ENCODE data around the gene KCNQ1. TPM values are rescaled to one million over a fixed set of nuclear protein-coding genes. Genes with fewer than 3 reads are reported as not detected.

The KCNQ1 gene
- total RNA-seq, 5 donors from 2014 or later (not counting 1 experiment from before 2014, with no cell fraction given): 20.9 to 32.9 (median 24.0) TPM

DNA sequence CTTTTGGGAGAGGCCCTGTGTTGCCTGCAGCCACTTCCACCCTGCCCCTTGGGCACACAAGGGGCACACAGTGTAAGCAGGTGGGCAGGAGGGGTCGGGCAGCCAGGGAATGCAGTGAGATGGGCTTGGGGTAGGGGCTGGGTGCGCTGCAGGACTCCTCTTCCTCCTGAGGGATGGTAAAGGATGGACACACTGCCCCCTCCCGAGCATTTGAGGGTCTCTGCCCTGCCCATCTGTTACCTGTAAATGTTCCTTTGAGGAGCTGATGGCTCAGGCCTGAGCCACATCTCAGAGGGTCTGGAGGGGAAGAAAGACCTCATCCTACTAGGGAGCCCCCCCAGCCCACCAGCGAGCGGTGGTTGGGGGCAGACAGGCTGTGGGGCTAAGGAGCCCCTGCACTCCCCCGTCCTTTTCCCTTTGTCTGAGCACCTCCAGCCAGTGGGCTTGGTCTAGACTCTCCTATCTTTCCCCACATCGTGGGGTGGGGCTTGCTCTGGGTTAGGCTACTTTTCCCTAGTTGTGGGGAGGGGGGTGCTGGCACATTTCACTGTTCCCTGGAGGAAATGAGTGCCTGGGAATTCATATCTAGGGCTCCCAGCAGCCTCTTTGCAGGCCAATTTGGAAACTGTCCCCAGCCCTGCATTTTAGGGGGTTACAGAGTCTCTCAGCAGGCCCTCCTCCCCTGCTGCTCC is 46.0 kb upstream of the KCNQ1 start:
- Mint-ChIP-seq H3K27ac (peak overlapping the region; percentile 85 to 92), H3K4me3 (peak overlapping the region; percentile 89 to 95 (median 90)), H3K4me1 (peaks cover 15 to 21% (median 18%) of the 10 kb centered on the region in 3 donors), H3K9me3 (no peaks in the 10 kb centered on the region), H3K27me3 (no peaks in the 10 kb centered on the region), H3K36me3 (peaks cover 11% of the 10 kb centered on the region)
- Histone ChIP-seq H3K27me3 (replicated peaks in 1 of 2; ENCODE audit: control insufficient read depth in 2 of 2, extremely low read depth in 1 of 2, insufficient read depth in 2 of 2, low read length in 1 of 2) (no peaks in the 10 kb centered on the region), H3K36me3 (ENCODE audit: control insufficient read depth in 2 of 2, extremely low read depth in 1 of 2, insufficient read depth in 1 of 2, low read length in 1 of 2) (peaks cover 18 to 52% of the 10 kb centered on the region in 2 donors), H3K4me1 (ENCODE audit: control insufficient read depth in 1 of 2, extremely low read depth in 1 of 2, insufficient read depth in 2 of 2, low read length in 2 of 2) (peaks cover 5 to 46% of the 10 kb centered on the region in 2 experiments), H3K4me3 (ENCODE audit: control insufficient read depth in 1 of 2, extremely low read depth in 1 of 2, low read length in 1 of 2) (no peak overlapping the region), H3K9me3 (no peaks in the 10 kb centered on the region), H3K27ac (ENCODE audit: low read length) (peak overlapping the region; percentile 96)
- ATAC-seq (replicated peaks in 1 of 4) (no peak), DNase-seq (no peak)
- WGBS (ENCODE audit: insufficient coverage): 96% methylated on average over 2 of the region's 7 CpGs
- POLR2A ChIA-PET: no interaction called here
- CTCF ChIA-PET: interaction anchor here (0.6 to 0.7 kb wide), 2 partner anchors 19 to 90 kb away, joined by 3 read pairs; no protein-coding TSS in a partner anchor

DNA sequence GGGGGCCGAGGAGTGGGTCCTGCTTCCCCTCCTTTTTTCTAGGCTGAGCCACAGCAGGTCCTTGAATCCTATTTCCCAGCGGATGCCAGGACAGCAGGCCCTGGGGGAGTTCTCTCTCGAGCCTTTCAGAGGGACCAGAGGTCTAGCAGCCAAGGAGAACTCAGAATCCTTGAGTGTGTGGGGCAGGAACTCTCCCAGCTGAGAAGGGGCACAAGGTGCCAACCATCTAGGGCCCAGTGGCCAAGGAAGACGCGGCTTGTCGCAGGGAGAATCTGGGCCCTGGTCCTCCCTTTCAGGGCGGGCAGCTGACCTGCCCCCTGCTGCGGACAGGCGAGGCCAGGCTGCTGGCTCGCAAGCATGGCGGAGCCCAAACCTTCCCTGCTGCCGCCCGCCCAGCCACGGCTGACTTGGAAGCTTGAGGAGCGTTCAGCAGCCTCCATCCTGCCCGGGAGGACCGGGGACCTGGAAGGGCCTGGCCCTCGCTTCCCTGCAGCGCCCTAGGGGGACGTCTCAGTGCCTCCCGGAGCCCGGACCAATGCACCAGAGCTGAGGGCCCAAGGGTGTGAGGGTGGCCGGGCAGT is 45.2 kb upstream of the KCNQ1 start:
- Histone ChIP-seq H3K4me3 (ENCODE audit: control insufficient read depth in 1 of 2, extremely low read depth in 1 of 2, low read length in 1 of 2) (peak overlapping the region; percentile 69 to 81), H3K27me3 (replicated peaks in 1 of 2; ENCODE audit: control insufficient read depth in 2 of 2, extremely low read depth in 1 of 2, insufficient read depth in 2 of 2, low read length in 1 of 2) (no peaks in the 10 kb centered on the region), H3K27ac (ENCODE audit: low read length) (peak overlapping the region; percentile 96), H3K4me1 (ENCODE audit: control insufficient read depth in 1 of 2, extremely low read depth in 1 of 2, insufficient read depth in 2 of 2, low read length in 2 of 2) (peaks cover 5 to 39% of the 10 kb centered on the region in 2 experiments), H3K9me3 (no peaks in the 10 kb centered on the region), H3K36me3 (ENCODE audit: control insufficient read depth in 2 of 2, extremely low read depth in 1 of 2, insufficient read depth in 1 of 2, low read length in 1 of 2) (peaks cover 19 to 49% of the 10 kb centered on the region in 2 donors)
- Mint-ChIP-seq H3K27me3 (no peaks in the 10 kb centered on the region), H3K4me3 (peak overlapping the region; percentile 89 to 95 (median 90)), H3K9me3 (no peaks in the 10 kb centered on the region), H3K4me1 (peaks cover 15 to 21% (median 18%) of the 10 kb centered on the region in 3 donors), H3K36me3 (peaks cover 11% of the 10 kb centered on the region), H3K27ac (peak overlapping the region; percentile 85 to 92)
- ChIA-PET CTCF (interaction anchor here (0.5 to 1.5 kb wide), 3 partner anchors 12 to 614 kb away, joined by 3 to 8 read pairs (median 4); no protein-coding TSS in a partner anchor), POLR2A (interaction anchor here in 1 of 2 donors (0.6 kb wide), 1 partner anchor 9 kb away, joined by 6 read pairs; no protein-coding TSS in a partner anchor)
- ATAC-seq (replicated peaks in 1 of 4): peak; percentile 0 to 4 (median 2)
- WGBS (ENCODE audit: insufficient coverage): 34% methylated on average over 23 of the region's 23 CpGs
- DNase-seq: peak in 8 of 35 experiments; percentile 11 to 39 (median 28)

DNA sequence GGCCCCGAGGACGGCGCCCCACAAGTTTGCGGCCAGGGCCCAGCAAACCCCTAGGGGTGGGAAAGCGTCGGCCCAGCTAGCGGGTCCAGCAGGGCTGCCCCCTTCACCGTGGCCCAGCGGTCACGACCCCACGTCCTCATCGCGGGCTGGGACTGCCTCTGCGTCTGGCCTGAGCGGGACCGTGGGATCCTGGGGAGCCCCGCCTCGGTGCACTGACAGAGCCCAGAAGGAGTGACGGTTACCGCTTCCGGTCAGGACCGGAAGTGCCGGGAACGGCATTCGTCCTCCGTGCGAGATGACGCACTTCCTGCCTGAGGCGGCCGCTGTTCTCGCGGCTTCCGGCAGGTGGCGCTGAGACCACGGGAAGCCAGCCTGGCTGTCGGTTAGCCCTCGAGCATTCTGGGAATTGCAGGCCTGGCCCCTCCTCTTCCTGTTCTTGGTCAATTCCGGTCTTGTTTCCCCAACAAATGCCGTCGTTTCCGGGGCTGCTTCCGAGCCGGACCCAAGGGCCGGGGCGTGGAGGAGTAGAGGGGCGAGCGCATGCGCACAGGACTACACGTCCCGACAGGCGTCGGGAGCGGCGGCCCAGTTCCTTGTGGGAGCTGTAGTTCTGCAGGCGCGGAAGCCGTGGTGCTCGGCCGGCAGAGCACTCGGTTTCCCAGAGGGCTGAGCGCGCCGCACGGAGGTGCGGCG is 44.6 kb upstream of the KCNQ1 start, which contains the start of gene TSSC4:
TSS of gene TSSC4 (plus strand) at position 682 of the 693 bp plus-strand sequence. CDS start 1,884 bp downstream, outside the sequence.
- Mint-ChIP-seq H3K36me3 (peaks cover 11% of the 10 kb centered on the region), H3K9me3 (no peaks in the 10 kb centered on the region), H3K27ac (peak within 1 kb of the TSS; percentile 91 to 92), H3K4me1 (peaks cover 15 to 21% (median 18%) of the 10 kb centered on the region in 3 donors), H3K4me3 (peak within 1 kb of the TSS; percentile 89 to 95 (median 90)), H3K27me3 (no peaks in the 10 kb centered on the region)
- peaks cover 5 to 33% of the 10 kb centered on the region in 2 experiments for H3K4me1 ChIP-seq (ENCODE audit: control insufficient read depth in 1 of 2, extremely low read depth in 1 of 2, insufficient read depth in 2 of 2, low read length in 2 of 2)
- ATAC-seq (replicated peaks in 1 of 4) (peak; percentile 84 to 88 (median 86)), DNase-seq (peak; percentile 99 to 100 (median 100))
- H3K27me3 ChIP-seq (replicated peaks in 1 of 2; ENCODE audit: control insufficient read depth in 2 of 2, extremely low read depth in 1 of 2, insufficient read depth in 2 of 2, low read length in 1 of 2): no peaks in the 10 kb centered on the region
- POLR2A ChIA-PET: interaction anchor here (0.6 to 1.0 kb wide), 2 partner anchors 10 to 129 kb away, joined by 3 to 6 read pairs; no protein-coding TSS in a partner anchor
- peaks cover 19 to 46% of the 10 kb centered on the region in 2 donors for H3K36me3 ChIP-seq (ENCODE audit: control insufficient read depth in 2 of 2, extremely low read depth in 1 of 2, insufficient read depth in 1 of 2, low read length in 1 of 2)
- H3K9me3 ChIP-seq: no peaks in the 10 kb centered on the region
- CTCF ChIA-PET: interaction anchor here (0.6 to 1.5 kb wide), 10 partner anchors 13 to 979 kb away, joined by 3 to 9 read pairs (median 4); partner anchors contain the start of genes CD81 (in 1 of the 2) and ZNF195 (in 1 of the 2)
- H3K27ac ChIP-seq (ENCODE audit: low read length): peak within 1 kb of the TSS; percentile 96
- H3K4me3 ChIP-seq (ENCODE audit: control insufficient read depth in 1 of 2, extremely low read depth in 1 of 2, low read length in 1 of 2): peak within 1 kb of the TSS; percentile 95 to 97
- WGBS (ENCODE audit: insufficient coverage): under 1% methylated on average over 66 of the region's 66 CpGs

DNA sequence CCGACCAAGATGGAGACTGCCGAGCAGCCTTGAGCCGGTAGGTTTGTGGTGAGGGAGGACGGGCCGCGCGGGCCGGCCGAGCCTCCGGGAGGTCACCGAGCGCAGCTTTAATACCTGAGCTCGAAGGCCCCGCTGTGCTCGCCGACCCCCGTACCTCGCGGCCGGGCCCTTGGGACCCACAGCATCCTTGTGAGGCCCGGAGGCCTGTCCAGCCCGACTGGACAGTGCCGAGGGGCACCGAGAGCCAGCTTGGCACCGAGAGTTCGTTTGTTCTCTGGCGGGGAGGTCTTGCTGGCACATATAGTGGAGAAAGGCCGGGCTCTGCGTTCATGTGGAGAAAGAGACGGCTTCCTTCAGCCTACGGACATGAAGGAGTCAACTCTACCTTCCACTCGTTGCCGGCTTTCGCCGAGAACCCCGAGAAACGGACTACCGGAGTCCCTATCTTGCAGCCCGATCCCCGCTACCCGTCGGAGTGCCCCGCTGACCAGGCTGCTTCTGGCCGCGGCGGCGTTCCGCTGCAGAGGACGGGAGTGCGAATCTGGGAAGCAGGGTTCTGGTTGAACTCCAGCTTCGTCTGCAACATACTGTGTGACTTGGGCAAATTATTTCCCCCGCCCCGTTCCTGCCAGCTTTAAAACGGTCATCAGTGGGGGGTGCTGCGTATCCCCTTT is 43.9 kb upstream of the KCNQ1 start:
- no peaks in the 10 kb centered on the region for H3K27me3 ChIP-seq (replicated peaks in 1 of 2; ENCODE audit: control insufficient read depth in 2 of 2, extremely low read depth in 1 of 2, insufficient read depth in 2 of 2, low read length in 1 of 2)
- peaks cover 19 to 40% of the 10 kb centered on the region in 2 donors for H3K36me3 ChIP-seq (ENCODE audit: control insufficient read depth in 2 of 2, extremely low read depth in 1 of 2, insufficient read depth in 1 of 2, low read length in 1 of 2)
- peaks cover 5 to 33% of the 10 kb centered on the region in 2 experiments for H3K4me1 ChIP-seq (ENCODE audit: control insufficient read depth in 1 of 2, extremely low read depth in 1 of 2, insufficient read depth in 2 of 2, low read length in 2 of 2)
- WGBS (ENCODE audit: insufficient coverage): under 1% methylated on average over 54 of the region's 55 CpGs
- Mint-ChIP-seq H3K27ac (peak overlapping the region; percentile 91 to 92), H3K4me1 (peaks cover 15 to 21% (median 18%) of the 10 kb centered on the region in 3 donors), H3K36me3 (peaks cover 11% of the 10 kb centered on the region), H3K9me3 (no peaks in the 10 kb centered on the region), H3K27me3 (no peaks in the 10 kb centered on the region), H3K4me3 (peak overlapping the region; percentile 89 to 95 (median 90))
- H3K4me3 ChIP-seq (ENCODE audit: control insufficient read depth in 1 of 2, extremely low read depth in 1 of 2, low read length in 1 of 2): peak overlapping the region; percentile 95 to 97
- ChIA-PET CTCF (interaction anchor here (0.6 to 1.5 kb wide), 9 partner anchors 13 to 978 kb away, joined by 3 to 9 read pairs (median 5); partner anchors contain the start of genes CD81 (in 1 of the 2) and ZNF195 (in 1 of the 2)), POLR2A (interaction anchor here in 1 of 2 donors (1.0 kb wide), 1 partner anchor 130 kb away, joined by 3 read pairs; no protein-coding TSS in a partner anchor)
- DNase-seq (no peak), ATAC-seq (replicated peaks in 1 of 4) (no peak)
- H3K9me3 ChIP-seq: no peaks in the 10 kb centered on the region
- peak overlapping the region; percentile 86 for H3K27ac ChIP-seq (ENCODE audit: low read length)

DNA sequence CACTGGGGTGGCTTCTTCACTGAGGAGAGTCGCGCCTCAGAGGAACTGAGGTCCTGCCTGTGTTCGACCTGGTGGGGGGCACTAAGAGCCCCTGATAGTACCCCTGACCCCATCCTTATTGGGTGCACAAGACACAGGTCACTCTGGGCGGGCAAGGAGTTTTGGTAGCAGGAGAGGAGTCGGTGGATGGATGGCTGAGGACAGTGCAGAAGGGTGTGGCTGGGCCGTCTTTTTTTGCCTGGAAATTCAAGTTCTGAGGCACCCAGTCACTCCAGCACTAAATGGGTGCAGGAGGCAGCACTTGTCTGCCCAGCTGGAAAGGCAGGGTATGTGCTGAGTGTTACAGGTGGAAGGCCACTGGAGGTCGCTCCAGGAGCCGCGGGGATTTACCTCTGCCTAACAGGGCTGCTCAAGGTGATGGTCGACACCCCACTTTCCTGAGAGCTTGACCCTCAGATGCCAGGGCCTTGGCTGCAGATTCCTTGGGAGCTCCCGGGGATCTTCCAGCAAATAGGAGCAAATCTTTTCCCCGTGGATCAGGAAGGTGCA is 43.3 kb upstream of the KCNQ1 start:
- peaks cover 5 to 33% of the 10 kb centered on the region in 2 experiments for H3K4me1 ChIP-seq (ENCODE audit: control insufficient read depth in 1 of 2, extremely low read depth in 1 of 2, insufficient read depth in 2 of 2, low read length in 2 of 2)
- Mint-ChIP-seq H3K27me3 (no peaks in the 10 kb centered on the region), H3K9me3 (no peaks in the 10 kb centered on the region), H3K4me1 (peaks cover 15 to 21% (median 18%) of the 10 kb centered on the region in 3 donors), H3K4me3 (peak overlapping the region; percentile 89 to 95 (median 90)), H3K27ac (peak overlapping the region in 1 of 2 donors; percentile 31), H3K36me3 (peaks cover 11% of the 10 kb centered on the region)
- no peak for DNase-seq
- no peaks in the 10 kb centered on the region for H3K27me3 ChIP-seq (replicated peaks in 1 of 2; ENCODE audit: control insufficient read depth in 2 of 2, extremely low read depth in 1 of 2, insufficient read depth in 2 of 2, low read length in 1 of 2)
- H3K4me3 ChIP-seq (ENCODE audit: control insufficient read depth in 1 of 2, extremely low read depth in 1 of 2, low read length in 1 of 2): peak overlapping the region; percentile 95 to 97
- ChIA-PET CTCF (interaction anchor here (0.7 to 1.3 kb wide), 2 partner anchors 18 to 19 kb away, joined by 3 to 9 read pairs; no protein-coding TSS in a partner anchor), POLR2A (interaction anchor here in 1 of 2 donors (0.7 kb wide), 1 partner anchor 24 kb away, joined by 4 read pairs; the partner anchor contains the start of gene CD81)
- H3K36me3 ChIP-seq (ENCODE audit: control insufficient read depth in 2 of 2, extremely low read depth in 1 of 2, insufficient read depth in 1 of 2, low read length in 1 of 2): peaks cover 16 to 35% of the 10 kb centered on the region in 2 donors
- no peaks in the 10 kb centered on the region for H3K9me3 ChIP-seq
- no peak for ATAC-seq (replicated peaks in 1 of 4)
- WGBS (ENCODE audit: insufficient coverage): 55% methylated on average over 12 of the region's 12 CpGs
- peak overlapping the region; percentile 86 for H3K27ac ChIP-seq (ENCODE audit: low read length)

Data from T-cell (primary cell).